ENCODE results near the gene ARG2.

DNA sequence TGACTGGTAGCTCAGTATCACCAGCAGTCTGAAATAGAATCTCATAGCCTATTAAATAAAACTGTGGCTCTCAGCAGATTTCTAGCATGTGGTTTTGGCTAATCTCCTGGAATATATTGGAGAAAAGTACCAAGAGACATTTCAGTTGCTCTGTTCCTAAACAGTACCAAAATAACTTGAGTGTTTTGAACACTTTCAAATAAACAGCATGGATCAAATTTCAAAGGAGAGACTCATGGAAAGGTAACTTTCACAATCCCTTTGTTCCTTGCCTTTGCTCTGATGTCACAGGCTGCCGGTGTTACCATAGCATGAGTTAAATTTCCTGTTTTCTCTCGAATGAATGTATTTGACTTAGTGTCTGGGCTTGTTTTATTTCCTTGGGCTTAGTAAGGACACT lies 3.4 kb downstream of the ARG2 start:
- TF ChIP-seq CTCF (IDR thresholded peaks at IDR 0.05) (no peak), POLR2A (IDR thresholded peaks at IDR 0.05) (no peak), POLR2AphosphoS5 (IDR thresholded peaks at IDR 0.05) (no peak)
